Stomach (tissue), 9 donors: Measurements from ENCODE around the gene RETSAT. TPM values are rescaled to one million over a fixed set of nuclear protein-coding genes. Genes with fewer than 3 reads are reported as not detected.
"Not testable (repeated sequence)": the region's sequence is repeated elsewhere in the genome, so short reads cannot be mapped to it uniquely, and the experiment has no call there.

ENCODE experiments used
- DNase-seq, 2 donors: peaks; one replicate each; pipeline versions ENCODE4 v3.0.0 to v3.0.0-alpha.2; 2013 to 2019
- H3K27ac ChIP-seq, 5 donors: fragments of 200-600 bp in 4 of 5; sonication (generic) in 4 of 5; one replicate each; pipeline ENCODE4 v1.5.1; 2013 to 2019; ENCODE audit warnings: mild to moderate bottlenecking in 1 of 5, moderate library complexity in 1 of 5
- H3K27me3 ChIP-seq, 3 donors: fragments of 200-600 bp; sonication (generic); one replicate each; pipeline ENCODE4 v1.5.1; 2017 to 2019; ENCODE audit warnings: mixed run types in 1 of 3
- H3K36me3 ChIP-seq, 4 donors: fragments of 200-600 bp; sonication (generic); 1 replicate in 3 of 4; 2 replicates in 1 of 4; pipeline ENCODE4 v1.5.1; 2016 to 2019
- H3K4me1 ChIP-seq, 4 donors: fragments of 200-600 bp; sonication (generic); one replicate each; pipeline ENCODE4 v1.5.1; 2016 to 2019
- H3K4me3 ChIP-seq, 4 donors: fragments of 200-600 bp; sonication (generic) in 3 of 4; one replicate each; pipeline ENCODE4 v1.5.1; 2016 to 2019; ENCODE audit warnings: mild to moderate bottlenecking in 1 of 4
- H3K9me3 ChIP-seq, 4 donors: fragments of 200-600 bp; sonication (generic); one replicate each; pipeline ENCODE4 v1.5.1; 2016 to 2019
- CTCF ChIP-seq, 7 experiments: fragments of 450-650 bp in 4 of 7; fragments of 200-600 bp in 3 of 7; sonication (generic) in 3 of 7; IDR thresholded peaks; one replicate each; pipeline ENCODE4 v1.5.1; 2016 to 2019; ENCODE audit warnings: antibody characterized with exemption in 7 of 7, control low read depth in 2 of 7, mild to moderate bottlenecking in 1 of 7
- EP300 ChIP-seq: sonication (generic); formaldehyde crosslinking; IDR thresholded peaks from one replicate; pipeline ENCODE4 v1.6.1; 2017; ENCODE audit warnings: antibody characterized with exemption
- POLR2A ChIP-seq, 4 donors: fragments of 450-650 bp; IDR thresholded peaks; one replicate each; pipeline ENCODE4 v1.6.1; 2016; ENCODE audit warnings: antibody characterized with exemption in 4 of 4, control low read depth in 2 of 4, mild to moderate bottlenecking in 1 of 4, moderate library complexity in 1 of 4
- POLR2AphosphoS5 ChIP-seq, 3 donors: sonication (generic); formaldehyde crosslinking; IDR thresholded peaks; one replicate each; pipeline ENCODE4 v1.6.1; 2016; ENCODE audit warnings: antibody characterized with exemption in 3 of 3
- WGBS, 5 donors: extraction: QIAGEN DNeasy Blood & Tissue Kit in 3 of 5; methylation state at CpG; one replicate each; pipeline versions ENCODE4 v1.1.5 to v1.1.7; 2013 to 2018; 5-methylcytosine and 5-hydroxymethylcytosine counted together
- intact Hi-C: fragments of 100-400 bp; cut with DNase I; formaldehyde crosslinking; loops from one replicate; pipeline ENCODE4 v1.15.1; 2023; ENCODE audit warnings: low total_unique reads
- polyA plus RNA-seq, 3 donors: library from polyadenylated mRNA; stranded (reverse); fragments of 200-250 nt; gene quantifications; one replicate each; pipeline ENCODE4 v1.2.3, GENCODE V29; 2013
- total RNA-seq, 5 donors: library from RNA; depleted of rRNA; stranded (reverse); fragments of >200 nt; gene quantifications; one replicate each; pipeline versions ENCODE4 v1.1.0 to v1.2.3, GENCODE V29; 2014 to 2016
- donor health status: healthy with polysubstance abuse.
- donor health status: Bipolar disorder and iron deficiency.
- donor health status: healthy.

RETSAT gene
- total and polyA plus RNA-seq, 8 donors: 11.5 to 90.1 (median 46.7) TPM

GRCh38 chr2:85355521-85355920 lies 1.2 kb upstream of the RETSAT start:
- intact Hi-C loops: no loop called here
- Histone ChIP-seq H3K4me3 (peak overlapping the region; percentile 73 to 87 (median 77)), H3K4me1 (peaks cover 0 to 70% (median 57%) of the 10 kb centered on the region in 4 donors), H3K9me3 (no peaks in the 10 kb centered on the region), H3K27me3 (no peaks in the 10 kb centered on the region), H3K27ac (peak overlapping the region in 2 of 5 donors; percentile 88 to 90), H3K36me3 (peaks cover 8 to 61% (median 53%) of the 10 kb centered on the region in 4 donors)
- 67 to 74% (median 70%) methylated on average over 3 of the region's 3 CpGs for WGBS, 5 donors
- peak in 1 of 2 donors; percentile 42 for DNase-seq
- no peak for TF ChIP-seq EP300
- no peak for TF ChIP-seq POLR2AphosphoS5 (IDR thresholded peaks at IDR 0.05)
- TF ChIP-seq POLR2A (IDR thresholded peaks at IDR 0.05): no peak
- no peak for TF ChIP-seq CTCF (IDR thresholded peaks at IDR 0.05)

DNA sequence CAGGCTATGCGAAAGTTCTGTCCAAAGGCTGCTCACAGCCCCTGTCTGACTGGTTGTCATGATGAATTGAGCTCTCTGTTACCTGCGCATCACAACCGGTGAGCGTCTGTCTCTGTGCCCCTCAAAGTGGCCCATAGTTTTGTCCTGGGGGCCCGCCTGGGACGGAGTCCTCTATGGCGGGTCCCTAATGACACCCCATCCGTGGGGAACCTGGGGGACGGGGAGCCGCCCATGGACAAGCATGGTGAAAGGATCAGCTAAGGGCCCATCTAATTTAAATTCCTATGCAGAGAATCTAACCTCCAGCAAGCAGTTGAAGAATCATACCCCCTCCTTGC lies 714 bp upstream of the RETSAT start:
- Histone ChIP-seq H3K27ac (peak overlapping the region; percentile 47 to 92 (median 88)), H3K4me1 (peaks cover 0 to 70% (median 57%) of the 10 kb centered on the region in 4 donors), H3K27me3 (no peaks in the 10 kb centered on the region), H3K36me3 (peaks cover 13 to 62% (median 57%) of the 10 kb centered on the region in 4 donors), H3K4me3 (peak overlapping the region; percentile 73 to 87 (median 77)), H3K9me3 (no peaks in the 10 kb centered on the region)
- no peak for DNase-seq
- intact Hi-C loops: no loop called here
- 2 to 12% (median 7%) methylated on average over 7 to 10 of the region's 10 CpGs for WGBS, 5 donors
- TF ChIP-seq POLR2AphosphoS5 (IDR thresholded peaks at IDR 0.05) (no peak), POLR2A (IDR thresholded peaks at IDR 0.05) (no peak), CTCF (IDR thresholded peaks at IDR 0.05) (no peak), EP300 (no peak)

- Histone ChIP-seq H3K9me3 (no peaks in the 10 kb centered on the region), H3K36me3 (peaks cover 23 to 62% (median 57%) of the 10 kb centered on the region in 4 donors), H3K27me3 (no peaks in the 10 kb centered on the region), H3K4me1 (peaks cover 0 to 68% (median 56%) of the 10 kb centered on the region in 4 donors), H3K27ac (peak overlapping the region; percentile 87 to 92 (median 88)), H3K4me3 (peak overlapping the region; percentile 73 to 87 (median 77))
- 2 to 21% (median 7%) methylated on average over 10 to 16 of the region's 16 CpGs for WGBS, 5 donors
- DNase-seq: peak; percentile 78 to 83
- intact Hi-C loops: no loop called here
- peak in 2 of 3 donors; percentile 34 to 37 for TF ChIP-seq POLR2AphosphoS5 (IDR thresholded peaks at IDR 0.05)
- TF ChIP-seq EP300: no peak
Measured at GRCh38 chr2:85353876-85354285, 447 bp downstream of the RETSAT start.

- Histone ChIP-seq H3K4me3 (no peak overlapping the region), H3K9me3 (no peaks in the 10 kb centered on the region), H3K27me3 (no peaks in the 10 kb centered on the region), H3K4me1 (peaks cover 0 to 21% (median 10%) of the 10 kb centered on the region in 4 donors), H3K27ac (no peak overlapping the region), H3K36me3 (peaks cover 60 to 95% (median 91%) of the 10 kb centered on the region in 4 donors)
- intact Hi-C loops: no loop called here
- whole genome bisulfite sequencing, 5 donors: 29 to 46% (median 38%) methylated on average over 3 of the region's 3 CpGs
- TF ChIP-seq CTCF (IDR thresholded peaks at IDR 0.05) (no peak), POLR2A (IDR thresholded peaks at IDR 0.05) (no peak), EP300 (no peak), POLR2AphosphoS5 (IDR thresholded peaks at IDR 0.05) (no peak)
- DNase-seq: peak in 1 of 2 donors; percentile 34
Measured at GRCh38 chr2:85347599-85347998, 6.7 kb downstream of the RETSAT start.

DNA sequence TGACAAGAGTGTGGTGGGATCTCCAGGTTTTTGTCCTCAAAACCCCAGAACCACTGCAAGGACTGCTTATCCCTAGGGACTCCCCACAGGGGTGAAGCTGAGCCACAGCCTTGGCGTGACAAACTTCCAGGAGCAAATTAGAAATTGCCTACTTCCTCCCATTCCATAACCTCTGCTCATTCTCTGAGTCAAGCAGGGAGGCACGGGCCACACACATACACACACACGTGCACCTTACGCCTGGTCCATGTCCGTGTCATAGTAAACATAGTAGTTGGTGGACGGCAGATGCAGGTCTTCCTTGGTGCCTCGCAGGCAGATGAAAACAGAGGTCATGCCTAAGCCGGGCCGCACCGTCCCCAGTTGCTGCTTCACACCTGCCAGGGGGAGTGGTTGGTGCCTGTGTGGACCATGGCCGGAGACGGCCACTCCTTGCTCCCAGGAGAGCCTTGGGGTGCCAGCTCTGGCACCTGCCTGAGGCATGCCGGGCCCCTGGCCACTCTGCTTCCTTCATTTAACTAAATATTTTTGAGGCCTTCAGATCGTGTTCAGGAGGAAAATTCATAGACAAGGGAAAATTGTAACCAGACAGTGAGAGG lies 9.9 kb downstream of the RETSAT start:
- TF ChIP-seq POLR2A (IDR thresholded peaks at IDR 0.05): no peak
- H3K27me3 ChIP-seq: no peaks in the 10 kb centered on the region
- intact Hi-C loops: no loop called here
- peaks cover 0 to 16% (median 4%) of the 10 kb centered on the region in 4 donors for H3K4me1 ChIP-seq
- peaks cover 41 to 83% (median 76%) of the 10 kb centered on the region in 4 donors for H3K36me3 ChIP-seq
- no peak overlapping the region for H3K4me3 ChIP-seq
- no peak for DNase-seq
- no peaks in the 10 kb centered on the region for H3K9me3 ChIP-seq
- H3K27ac ChIP-seq: no peak overlapping the region
- 85 to 92% (median 85%) methylated on average over 13 to 14 of the region's 14 CpGs for WGBS, 5 donors

DNA sequence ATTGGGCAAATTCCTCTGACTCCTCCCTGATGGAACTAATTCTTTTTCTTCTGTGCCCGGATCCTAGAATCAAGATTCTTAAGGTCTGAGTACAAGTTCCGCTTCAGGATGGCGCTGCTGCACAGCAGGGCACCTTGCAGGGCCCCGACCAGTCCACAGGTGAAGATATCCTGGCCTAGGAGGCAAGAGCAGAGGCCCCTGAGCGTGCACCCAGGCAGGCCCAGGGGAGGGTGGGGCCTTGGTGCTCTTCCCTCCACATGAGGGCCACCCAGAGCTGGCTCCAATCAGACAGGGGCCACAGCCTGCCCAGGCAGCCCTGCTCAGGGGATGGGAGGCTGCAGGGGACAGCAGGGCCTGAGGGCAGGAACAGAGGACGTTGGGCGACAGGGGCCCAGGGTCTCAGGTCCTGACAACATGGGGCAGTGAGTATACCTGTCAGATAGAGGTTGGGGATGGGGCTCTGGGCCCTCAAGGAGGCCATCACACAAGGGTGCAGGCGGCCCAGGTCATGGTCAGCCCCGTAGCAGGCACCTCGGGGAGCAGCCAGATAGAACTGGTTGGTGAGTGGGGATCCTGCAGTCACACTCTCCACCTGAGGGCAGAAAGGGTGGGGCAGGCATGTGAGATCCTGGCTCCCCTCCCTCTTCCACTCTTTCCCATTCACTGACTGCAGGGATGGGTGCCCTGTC lies 11.0 kb downstream of the RETSAT start:
- H3K27me3 ChIP-seq, H3K9me3 ChIP-seq, H3K27ac ChIP-seq, intact Hi-C loops, H3K4me3 ChIP-seq, DNase-seq: not testable (repeated sequence)
- H3K4me1 ChIP-seq: peaks cover 0 to 16% (median 4%) of the 10 kb centered on the region in 4 donors
- H3K36me3 ChIP-seq: peaks cover 36 to 72% (median 66%) of the 10 kb centered on the region in 4 donors
- WGBS, 5 donors: 89 to 94% (median 90%) methylated on average over 5 to 10 of the region's 10 CpGs
